ENCODE results near the gene PCK1. TPM values are rescaled to one million over a fixed set of nuclear protein-coding genes. Genes with fewer than 3 reads are reported as not detected.

PCK1 gene
- total RNA-seq, 1 donor from 2014 or later: 8.4 TPM

- Histone ChIP-seq H3K27me3 (ENCODE audit: control insufficient read depth in 3 of 3, insufficient read depth in 3 of 3, low read length in 3 of 3) (peaks cover 0 to 4% (median 3%) of the 10 kb centered on the region in 3 donors), H3K4me3 (ENCODE audit: low read length in 3 of 3) (no peak overlapping the region), H3K9ac (ENCODE audit: low read depth in 1 of 3, low read length in 3 of 3) (no peak overlapping the region), H3K36me3 (ENCODE audit: control insufficient read depth in 3 of 3, insufficient read depth in 3 of 3, low read length in 3 of 3) (no peaks in the 10 kb centered on the region), H3K27ac (ENCODE audit: low read depth, low read length) (no peak overlapping the region), H3K9me3 (ENCODE audit: control insufficient read depth in 3 of 3, low read length in 3 of 3) (no peaks in the 10 kb centered on the region), H3K4me1 (ENCODE audit: control insufficient read depth in 3 of 3, insufficient read depth in 3 of 3, low read length in 3 of 3) (peaks cover 0 to 3% (median 0%) of the 10 kb centered on the region in 3 donors)
Measured at GRCh38 chr20:57601737-57602136, 40.8 kb downstream of the PCK1 start.

GRCh38 chr20:57603120-57603519, 42.2 kb downstream of the PCK1 start:
- H3K36me3 ChIP-seq (ENCODE audit: control insufficient read depth in 3 of 3, insufficient read depth in 3 of 3, low read length in 3 of 3): no peaks in the 10 kb centered on the region
- no peaks in the 10 kb centered on the region for H3K4me1 ChIP-seq (ENCODE audit: control insufficient read depth in 3 of 3, insufficient read depth in 3 of 3, low read length in 3 of 3)
- no peaks in the 10 kb centered on the region for H3K9me3 ChIP-seq (ENCODE audit: control insufficient read depth in 3 of 3, low read length in 3 of 3)
- H3K9ac ChIP-seq (ENCODE audit: low read depth in 1 of 3, low read length in 3 of 3): no peak overlapping the region
- H3K27ac ChIP-seq (ENCODE audit: low read depth, low read length): no peak overlapping the region
- H3K27me3 ChIP-seq (ENCODE audit: control insufficient read depth in 3 of 3, insufficient read depth in 3 of 3, low read length in 3 of 3): peaks cover 0 to 3% (median 0%) of the 10 kb centered on the region in 3 donors
- no peak overlapping the region for H3K4me3 ChIP-seq (ENCODE audit: low read length in 3 of 3)

GRCh38 chr20:57605045-57605444, 44.1 kb downstream of the PCK1 start:
- no peak overlapping the region for H3K27ac ChIP-seq (ENCODE audit: low read depth, low read length)
- no peaks in the 10 kb centered on the region for H3K9me3 ChIP-seq (ENCODE audit: control insufficient read depth in 3 of 3, low read length in 3 of 3)
- no peaks in the 10 kb centered on the region for H3K4me1 ChIP-seq (ENCODE audit: control insufficient read depth in 3 of 3, insufficient read depth in 3 of 3, low read length in 3 of 3)
- H3K4me3 ChIP-seq (ENCODE audit: low read length in 3 of 3): no peak overlapping the region
- no peak overlapping the region for H3K9ac ChIP-seq (ENCODE audit: low read depth in 1 of 3, low read length in 3 of 3)
- H3K36me3 ChIP-seq (ENCODE audit: control insufficient read depth in 3 of 3, insufficient read depth in 3 of 3, low read length in 3 of 3): no peaks in the 10 kb centered on the region
- H3K27me3 ChIP-seq (ENCODE audit: control insufficient read depth in 3 of 3, insufficient read depth in 3 of 3, low read length in 3 of 3): peaks cover 0 to 21% (median 17%) of the 10 kb centered on the region in 3 donors

GRCh38 chr20:57605878-57606277, 45.0 kb downstream of the PCK1 start:
- Histone ChIP-seq H3K27me3 (ENCODE audit: control insufficient read depth in 3 of 3, insufficient read depth in 3 of 3, low read length in 3 of 3) (peaks cover 0 to 24% (median 22%) of the 10 kb centered on the region in 3 donors), H3K4me1 (ENCODE audit: control insufficient read depth in 3 of 3, insufficient read depth in 3 of 3, low read length in 3 of 3) (no peaks in the 10 kb centered on the region), H3K9me3 (ENCODE audit: control insufficient read depth in 3 of 3, low read length in 3 of 3) (no peaks in the 10 kb centered on the region), H3K9ac (ENCODE audit: low read depth in 1 of 3, low read length in 3 of 3) (no peak overlapping the region), H3K4me3 (ENCODE audit: low read length in 3 of 3) (no peak overlapping the region), H3K36me3 (ENCODE audit: control insufficient read depth in 3 of 3, insufficient read depth in 3 of 3, low read length in 3 of 3) (no peaks in the 10 kb centered on the region), H3K27ac (ENCODE audit: low read depth, low read length) (no peak overlapping the region)

GRCh38 chr20:57608516-57608915, 47.6 kb downstream of the PCK1 start:
- no peaks in the 10 kb centered on the region for H3K9me3 ChIP-seq (ENCODE audit: control insufficient read depth in 3 of 3, low read length in 3 of 3)
- H3K27me3 ChIP-seq (ENCODE audit: control insufficient read depth in 3 of 3, insufficient read depth in 3 of 3, low read length in 3 of 3): peaks cover 0 to 28% (median 23%) of the 10 kb centered on the region in 3 donors
- no peaks in the 10 kb centered on the region for H3K36me3 ChIP-seq (ENCODE audit: control insufficient read depth in 3 of 3, insufficient read depth in 3 of 3, low read length in 3 of 3)
- no peak overlapping the region for H3K9ac ChIP-seq (ENCODE audit: low read depth in 1 of 3, low read length in 3 of 3)
- no peak overlapping the region for H3K4me3 ChIP-seq (ENCODE audit: low read length in 3 of 3)
- H3K4me1 ChIP-seq (ENCODE audit: control insufficient read depth in 3 of 3, insufficient read depth in 3 of 3, low read length in 3 of 3): no peaks in the 10 kb centered on the region
- no peak overlapping the region for H3K27ac ChIP-seq (ENCODE audit: low read depth, low read length)

GRCh38 chr20:57609086-57609841, 48.4 kb downstream of the PCK1 start:
- peaks cover 0 to 28% (median 23%) of the 10 kb centered on the region in 3 donors for H3K27me3 ChIP-seq (ENCODE audit: control insufficient read depth in 3 of 3, insufficient read depth in 3 of 3, low read length in 3 of 3)
- H3K27ac ChIP-seq (ENCODE audit: low read depth, low read length): no peak overlapping the region
- H3K4me1 ChIP-seq (ENCODE audit: control insufficient read depth in 3 of 3, insufficient read depth in 3 of 3, low read length in 3 of 3): no peaks in the 10 kb centered on the region
- H3K9ac ChIP-seq (ENCODE audit: low read depth in 1 of 3, low read length in 3 of 3): no peak overlapping the region
- H3K36me3 ChIP-seq (ENCODE audit: control insufficient read depth in 3 of 3, insufficient read depth in 3 of 3, low read length in 3 of 3): no peaks in the 10 kb centered on the region
- no peaks in the 10 kb centered on the region for H3K9me3 ChIP-seq (ENCODE audit: control insufficient read depth in 3 of 3, low read length in 3 of 3)
- H3K4me3 ChIP-seq (ENCODE audit: low read length in 3 of 3): no peak overlapping the region

- Histone ChIP-seq H3K4me3 (ENCODE audit: low read length in 3 of 3) (no peak overlapping the region), H3K9ac (ENCODE audit: low read depth in 1 of 3, low read length in 3 of 3) (no peak overlapping the region), H3K27me3 (ENCODE audit: control insufficient read depth in 3 of 3, insufficient read depth in 3 of 3, low read length in 3 of 3) (peaks cover 2 to 33% (median 23%) of the 10 kb centered on the region in 3 donors), H3K36me3 (ENCODE audit: control insufficient read depth in 3 of 3, insufficient read depth in 3 of 3, low read length in 3 of 3) (no peaks in the 10 kb centered on the region), H3K27ac (ENCODE audit: low read depth, low read length) (no peak overlapping the region), H3K4me1 (ENCODE audit: control insufficient read depth in 3 of 3, insufficient read depth in 3 of 3, low read length in 3 of 3) (no peaks in the 10 kb centered on the region), H3K9me3 (ENCODE audit: control insufficient read depth in 3 of 3, low read length in 3 of 3) (no peaks in the 10 kb centered on the region)
Measured at GRCh38 chr20:57609842-57610167, 48.9 kb downstream of the PCK1 start.

- Histone ChIP-seq H3K4me1 (ENCODE audit: control insufficient read depth in 3 of 3, insufficient read depth in 3 of 3, low read length in 3 of 3) (no peaks in the 10 kb centered on the region), H3K9me3 (ENCODE audit: control insufficient read depth in 3 of 3, low read length in 3 of 3) (no peaks in the 10 kb centered on the region), H3K27ac (ENCODE audit: low read depth, low read length) (no peak overlapping the region), H3K36me3 (ENCODE audit: control insufficient read depth in 3 of 3, insufficient read depth in 3 of 3, low read length in 3 of 3) (no peaks in the 10 kb centered on the region), H3K9ac (ENCODE audit: low read depth in 1 of 3, low read length in 3 of 3) (no peak overlapping the region), H3K27me3 (ENCODE audit: control insufficient read depth in 3 of 3, insufficient read depth in 3 of 3, low read length in 3 of 3) (peaks cover 5 to 36% (median 23%) of the 10 kb centered on the region in 3 donors), H3K4me3 (ENCODE audit: low read length in 3 of 3) (no peak overlapping the region)
Measured at GRCh38 chr20:57610261-57610952, 49.5 kb downstream of the PCK1 start.

- H3K4me1 ChIP-seq (ENCODE audit: control insufficient read depth in 3 of 3, insufficient read depth in 3 of 3, low read length in 3 of 3): no peaks in the 10 kb centered on the region
- no peak overlapping the region for H3K9ac ChIP-seq (ENCODE audit: low read depth in 1 of 3, low read length in 3 of 3)
- H3K4me3 ChIP-seq (ENCODE audit: low read length in 3 of 3): no peak overlapping the region
- H3K36me3 ChIP-seq (ENCODE audit: control insufficient read depth in 3 of 3, insufficient read depth in 3 of 3, low read length in 3 of 3): no peaks in the 10 kb centered on the region
- no peak overlapping the region for H3K27ac ChIP-seq (ENCODE audit: low read depth, low read length)
- peaks cover 5 to 47% (median 23%) of the 10 kb centered on the region in 3 donors for H3K27me3 ChIP-seq (ENCODE audit: control insufficient read depth in 3 of 3, insufficient read depth in 3 of 3, low read length in 3 of 3)
- no peaks in the 10 kb centered on the region for H3K9me3 ChIP-seq (ENCODE audit: control insufficient read depth in 3 of 3, low read length in 3 of 3)
Measured at GRCh38 chr20:57611586-57612311, 50.8 kb downstream of the PCK1 start.

GRCh38 chr20:57612436-57612835, 51.5 kb downstream of the PCK1 start:
- H3K27ac ChIP-seq (ENCODE audit: low read depth, low read length): no peak overlapping the region
- no peaks in the 10 kb centered on the region for H3K4me1 ChIP-seq (ENCODE audit: control insufficient read depth in 3 of 3, insufficient read depth in 3 of 3, low read length in 3 of 3)
- no peaks in the 10 kb centered on the region for H3K9me3 ChIP-seq (ENCODE audit: control insufficient read depth in 3 of 3, low read length in 3 of 3)
- no peak overlapping the region for H3K4me3 ChIP-seq (ENCODE audit: low read length in 3 of 3)
- H3K36me3 ChIP-seq (ENCODE audit: control insufficient read depth in 3 of 3, insufficient read depth in 3 of 3, low read length in 3 of 3): no peaks in the 10 kb centered on the region
- H3K9ac ChIP-seq (ENCODE audit: low read depth in 1 of 3, low read length in 3 of 3): no peak overlapping the region
- H3K27me3 ChIP-seq (ENCODE audit: control insufficient read depth in 3 of 3, insufficient read depth in 3 of 3, low read length in 3 of 3): peaks cover 8 to 53% (median 27%) of the 10 kb centered on the region in 3 donors

All from skeletal muscle tissue (tissue), 4 donors.